Measurements from ENCODE around the gene HK1.
"Not testable (repeated sequence)": the region's sequence is repeated elsewhere in the genome, so short reads cannot be mapped to it uniquely, and the experiment has no call there.

HK1 gene

GRCh38 chr10:69278446-69278963, at the start of gene HK1:
HK1 (plus strand) TSS chr10:69278496.
- no peak for DNase-seq (ENCODE audit: low read depth)

DNA sequence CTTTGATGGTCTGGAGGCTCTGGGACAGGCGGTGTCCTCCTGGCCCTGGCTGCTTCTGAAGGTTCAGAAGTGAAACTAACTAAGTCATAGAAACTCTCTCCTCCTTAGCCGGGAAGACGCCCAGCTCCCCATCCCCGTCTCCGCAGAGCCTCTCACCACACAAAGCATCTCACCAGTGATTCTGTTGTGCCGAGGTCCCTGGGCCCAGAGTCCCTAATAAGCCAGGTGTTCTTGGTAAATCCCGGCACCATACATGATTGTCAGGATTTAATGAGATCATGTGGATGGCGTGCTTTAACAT, 48.7 kb upstream of the HK1 start:
- DNase-seq (ENCODE audit: low read depth) = no peak

DNA sequence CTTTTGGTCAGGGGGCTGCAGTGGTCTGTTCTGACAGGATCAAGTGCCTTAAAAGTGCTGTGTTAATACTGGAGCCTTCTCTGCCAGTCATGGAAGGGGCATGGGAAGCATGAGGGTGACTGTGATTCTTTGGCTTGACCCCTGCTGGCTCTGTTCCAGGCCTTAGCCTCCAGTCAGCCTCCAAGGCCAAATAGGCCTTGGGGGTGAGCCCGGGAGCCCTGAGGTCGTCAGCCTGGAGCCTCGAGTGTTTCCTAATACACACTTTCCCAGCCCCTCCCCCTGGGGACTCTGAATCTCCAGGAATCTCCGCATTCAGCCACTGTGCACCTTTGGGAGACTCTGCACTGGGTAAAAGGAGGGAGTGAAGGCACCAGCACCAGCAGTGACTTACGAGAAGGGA, 48.2 kb upstream of the HK1 start:
- no peak for DNase-seq (ENCODE audit: low read depth)

GRCh38 chr10:69232252-69232651, 46.0 kb upstream of the HK1 start:
- no peak for DNase-seq (ENCODE audit: low read depth)

DNA sequence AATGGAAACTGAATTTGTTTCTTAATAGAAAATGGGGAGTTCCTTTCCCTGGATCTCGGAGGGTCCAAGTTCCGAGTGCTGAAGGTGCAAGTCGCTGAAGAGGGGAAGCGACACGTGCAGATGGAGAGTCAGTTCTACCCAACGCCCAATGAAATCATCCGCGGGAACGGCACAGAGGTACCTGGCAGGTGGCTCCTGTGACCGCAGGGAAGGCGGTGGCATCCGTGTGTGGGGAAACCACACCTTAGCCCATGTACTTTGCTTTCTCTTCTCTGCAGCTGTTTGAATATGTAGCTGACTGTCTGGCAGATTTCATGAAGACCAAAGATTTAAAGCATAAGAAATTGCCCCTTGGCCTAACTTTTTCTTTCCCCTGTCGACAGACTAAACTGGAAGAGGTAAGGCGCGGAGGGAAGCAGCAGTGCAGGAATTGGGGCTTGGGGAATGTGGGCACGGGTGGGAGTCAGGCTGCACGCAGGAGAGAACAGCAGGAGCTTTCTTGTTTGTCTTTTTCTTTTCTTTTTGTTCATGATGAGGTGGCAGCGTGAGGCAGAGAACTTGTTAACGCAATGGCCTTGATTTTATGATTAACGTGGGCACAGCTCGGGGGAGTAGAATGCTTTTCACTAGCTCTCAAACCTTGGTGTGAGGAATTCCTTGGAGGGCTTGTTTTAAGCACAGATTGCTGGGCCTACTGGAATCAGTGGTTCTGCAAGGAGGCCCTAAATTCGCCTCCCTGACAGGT, 45.4 kb upstream of the HK1 start:
- DNase-seq (ENCODE audit: low read depth) = no peak

DNA sequence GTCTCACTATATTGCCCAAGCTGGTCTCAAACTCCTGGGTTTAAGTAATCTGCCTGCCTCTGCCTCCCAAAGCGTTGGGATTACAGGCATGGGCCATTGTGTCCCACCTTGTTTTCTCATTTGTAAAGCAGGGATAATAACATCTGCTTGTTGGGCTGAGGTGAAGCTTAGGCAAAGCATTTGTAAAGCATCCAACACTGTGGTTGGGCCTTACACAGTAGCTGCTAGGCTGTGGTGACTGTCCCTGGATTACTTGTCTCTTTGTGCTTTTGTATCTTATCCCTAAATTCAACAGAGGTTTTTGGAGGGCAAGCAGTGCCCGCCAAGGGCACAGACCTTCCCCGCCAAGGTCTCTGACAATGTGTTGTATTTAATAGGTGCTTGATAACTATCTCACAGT, 43.8 kb upstream of the HK1 start:
- no peak for DNase-seq (ENCODE audit: low read depth)

DNA sequence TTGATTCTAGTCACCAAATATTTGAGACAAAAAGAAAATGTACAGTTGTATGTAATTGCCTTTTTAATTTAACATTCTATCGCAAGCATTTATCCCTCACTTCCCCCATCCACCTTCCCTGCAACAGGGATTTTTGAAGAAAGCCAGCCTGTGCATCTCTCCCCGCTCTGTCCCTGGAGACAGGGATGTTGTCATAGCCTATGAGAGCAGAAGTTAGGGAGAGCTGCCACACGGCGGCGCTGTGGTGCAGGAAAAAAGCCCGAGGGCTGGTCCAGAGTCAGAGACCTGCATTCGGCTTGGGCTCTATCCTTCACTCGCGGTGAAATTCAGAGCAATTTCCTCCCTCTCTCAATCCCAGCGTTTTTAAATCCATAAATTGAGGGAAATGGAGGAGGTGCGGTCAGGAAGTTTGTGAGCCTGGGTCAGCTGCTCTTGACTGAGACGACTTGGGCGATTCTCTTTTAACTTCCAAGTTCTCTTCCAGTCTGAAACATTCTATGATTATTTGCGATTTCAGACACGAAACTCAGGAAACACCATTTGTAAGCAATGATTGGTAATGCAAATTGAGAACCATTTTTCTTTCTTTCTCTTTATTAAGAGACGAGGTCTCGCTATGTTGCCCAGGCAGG, 40.7 kb upstream of the HK1 start:
- DNase-seq (ENCODE audit: low read depth) = peak; percentile 82

DNA sequence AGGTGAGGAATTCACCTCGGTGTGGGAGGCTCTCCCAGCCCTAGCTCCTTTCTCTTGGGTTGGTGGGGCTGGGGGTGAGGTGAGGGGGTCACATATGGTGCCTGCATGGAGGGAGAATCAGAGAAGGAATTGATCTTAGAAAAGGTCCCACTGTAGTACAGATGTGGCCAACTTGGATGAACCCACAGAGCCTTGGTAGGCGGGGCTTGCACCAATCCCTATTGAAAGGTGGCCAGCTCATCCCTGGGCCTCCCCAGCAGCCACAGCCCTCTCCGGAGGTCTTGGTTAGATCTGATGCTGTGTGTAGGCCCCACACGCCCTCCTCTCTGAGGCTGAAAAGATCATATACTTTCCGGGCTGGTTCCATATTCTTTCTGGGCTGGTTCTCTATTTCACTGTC, 39.2 kb upstream of the HK1 start:
- DNase-seq (ENCODE audit: low read depth) = no peak

- no peak for DNase-seq (ENCODE audit: low read depth)
Observed at GRCh38 chr10:69239816-69240434, 38.4 kb upstream of the HK1 start.

GRCh38 chr10:69240455-69240854, 37.8 kb upstream of the HK1 start:
- DNase-seq (ENCODE audit: low read depth) = no peak

DNA sequence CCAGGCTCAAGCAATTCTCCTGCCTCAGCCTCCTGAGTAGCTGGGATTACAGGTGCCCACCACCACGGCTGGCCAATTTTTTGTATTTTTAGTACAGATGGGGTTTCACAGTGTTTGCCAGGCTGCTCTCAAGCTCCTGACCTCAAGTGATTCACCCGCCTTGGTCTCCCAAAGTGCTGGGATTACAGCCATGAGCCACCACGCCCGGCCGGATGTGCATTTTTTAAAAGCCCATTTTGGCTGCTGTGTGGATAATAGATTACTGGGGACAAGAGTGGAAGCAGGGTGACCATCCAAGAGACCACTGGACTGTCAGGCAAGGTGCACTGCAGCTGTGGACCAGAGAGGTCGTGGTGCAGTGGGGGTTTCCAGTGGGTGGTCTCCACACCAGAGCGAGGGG, 36.7 kb upstream of the HK1 start:
- no peak for DNase-seq (ENCODE audit: low read depth)

- DNase-seq (ENCODE audit: low read depth) = no peak
Observed at GRCh38 chr10:69242040-69242851, 36.0 kb upstream of the HK1 start.

- DNase-seq (ENCODE audit: low read depth) = no peak
Observed at GRCh38 chr10:69242852-69243212, 35.5 kb upstream of the HK1 start.

- no peak for DNase-seq (ENCODE audit: low read depth)
Observed at GRCh38 chr10:69243817-69244216, 34.5 kb upstream of the HK1 start.

DNA sequence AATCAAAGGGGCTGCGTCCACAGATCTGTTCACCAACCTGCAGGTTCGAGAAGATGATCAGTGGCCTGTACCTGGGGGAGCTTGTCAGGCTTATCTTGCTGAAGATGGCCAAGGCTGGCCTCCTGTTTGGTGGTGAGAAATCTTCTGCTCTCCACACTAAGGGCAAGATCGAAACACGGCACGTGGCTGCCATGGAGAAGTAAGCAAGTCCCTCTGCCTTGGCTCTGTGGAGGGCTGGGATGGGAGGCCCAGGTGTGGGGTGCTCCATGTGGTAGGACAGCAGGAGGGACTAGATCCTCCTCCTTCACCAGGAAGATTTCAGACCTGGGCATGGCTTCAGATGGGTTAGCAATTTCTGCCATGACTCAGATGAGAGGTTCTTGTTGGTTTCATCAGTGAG, 32.3 kb upstream of the HK1 start:
- DNase-seq (ENCODE audit: low read depth) = no peak

- DNase-seq (ENCODE audit: low read depth) = no peak
Observed at GRCh38 chr10:69246581-69247312, 31.5 kb upstream of the HK1 start.

DNA sequence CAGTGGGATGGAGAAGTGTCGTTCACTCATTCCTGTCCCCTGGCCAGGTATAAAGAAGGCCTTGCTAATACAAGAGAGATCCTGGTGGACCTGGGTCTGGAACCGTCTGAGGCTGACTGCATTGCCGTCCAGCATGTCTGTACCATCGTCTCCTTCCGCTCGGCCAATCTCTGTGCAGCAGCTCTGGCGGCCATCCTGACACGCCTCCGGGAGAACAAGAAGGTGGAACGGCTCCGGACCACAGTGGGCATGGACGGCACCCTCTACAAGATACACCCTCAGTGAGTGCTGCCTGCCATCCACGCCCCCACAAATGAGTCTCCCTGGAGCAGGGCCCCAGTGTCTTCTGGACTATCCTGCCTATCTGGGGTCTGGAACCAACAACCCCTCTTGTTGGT, 31.0 kb upstream of the HK1 start:
- no peak for DNase-seq (ENCODE audit: low read depth)

- no peak for DNase-seq (ENCODE audit: low read depth)
Observed at GRCh38 chr10:69248117-69248730, 30.1 kb upstream of the HK1 start.

DNA sequence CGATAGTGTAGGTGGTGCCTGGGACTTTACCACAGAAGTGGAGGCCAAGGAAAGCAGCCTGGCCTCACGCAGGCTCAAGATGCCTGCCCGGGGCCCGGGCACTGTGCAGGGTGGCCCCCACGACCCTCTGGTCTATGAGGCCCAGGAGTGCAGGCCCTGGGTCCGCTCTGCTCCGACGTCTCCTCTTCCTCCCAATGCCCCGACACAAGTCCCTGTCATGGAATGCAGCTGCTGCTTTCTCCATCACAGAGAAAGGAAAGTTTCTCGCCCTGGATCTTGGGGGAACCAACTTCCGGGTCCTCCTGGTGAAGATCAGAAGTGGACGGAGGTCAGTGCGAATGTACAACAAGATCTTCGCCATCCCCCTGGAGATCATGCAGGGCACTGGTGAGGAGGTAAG, 28.3 kb upstream of the HK1 start:
- DNase-seq (ENCODE audit: low read depth) = no peak

- not testable (repeated sequence) for DNase-seq (ENCODE audit: low read depth)
Observed at GRCh38 chr10:69251417-69251816, 26.9 kb upstream of the HK1 start.

GRCh38 chr10:69253171-69253570, 25.1 kb upstream of the HK1 start:
- DNase-seq (ENCODE audit: low read depth) = no peak

DNA sequence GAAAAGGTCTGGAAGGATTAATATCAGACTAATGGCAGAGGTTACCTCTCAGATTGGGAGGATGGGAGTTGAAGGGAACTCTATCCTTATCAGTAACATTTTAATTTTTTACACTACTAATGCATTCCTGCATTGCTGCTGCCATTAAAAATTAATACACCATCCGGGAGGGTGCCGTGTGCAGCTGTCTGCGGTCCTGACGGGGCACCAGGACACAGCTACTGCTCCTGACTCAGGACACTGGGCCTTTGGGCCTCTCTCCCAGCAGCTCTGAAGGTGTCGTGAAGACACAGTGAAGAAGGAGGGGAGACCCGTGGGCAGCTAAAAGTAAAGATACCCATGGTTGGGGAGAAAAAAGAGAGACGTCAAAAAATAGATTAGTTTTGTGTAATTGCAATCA, 23.4 kb upstream of the HK1 start:
- DNase-seq (ENCODE audit: low read depth) = no peak
